Right lobe of liver (tissue), 6 donors: ENCODE data around the gene MIB1. TPM values are rescaled to one million over a fixed set of nuclear protein-coding genes. Genes with fewer than 3 reads are reported as not detected.

Source experiments
- ATAC-seq, 4 donors: fragments of 200-7000 bp; cut with Tn5 transposase; one replicate each; pipeline ENCODE4 v1.9.1; 2020; ENCODE audit warnings: mild to moderate bottlenecking in 4 of 4, moderate library complexity in 4 of 4
- DNase-seq, 3 donors: peaks; one replicate each; pipeline ENCODE4 v3.0.0-alpha.2; 2020
- H3K27ac ChIP-seq, 3 donors: fragments of 200-600 bp; one replicate each; pipeline ENCODE4 v1.8.0; 2022
- H3K27me3 ChIP-seq, 2 donors: fragments of 200-600 bp; one replicate each; pipeline ENCODE4 v1.8.0; 2022
- H3K36me3 ChIP-seq, 4 donors: fragments of 200-600 bp; sonication (generic) in 1 of 4; one replicate each; pipeline versions ENCODE4 v1.5.1 to v1.8.0; 2017 to 2022; ENCODE audit warnings: control low read depth in 1 of 4
- H3K4me1 ChIP-seq, 4 donors: fragments of 200-600 bp; sonication (generic) in 1 of 4; one replicate each; pipeline versions ENCODE4 v1.5.1 to v1.8.0; 2017 to 2022; ENCODE audit warnings: control low read depth in 1 of 4
- H3K4me3 ChIP-seq, 3 donors: fragments of 200-600 bp; one replicate each; pipeline ENCODE4 v1.8.0; 2022
- H3K9me3 ChIP-seq, 4 donors: fragments of 200-600 bp; sonication (generic) in 1 of 4; one replicate each; pipeline versions ENCODE4 v1.5.1 to v1.8.0; 2017 to 2022; ENCODE audit warnings: control low read depth in 1 of 4
- CTCF ChIP-seq, 4 donors: fragments of 200-600 bp in 3 of 4; fragments of 450-650 bp in 1 of 4; IDR thresholded peaks; one replicate each; pipeline versions ENCODE4 v1.5.1 to v1.8.0; 2016 to 2022; ENCODE audit warnings: antibody characterized with exemption in 4 of 4, mild to moderate bottlenecking in 2 of 4
- POLR2A ChIP-seq: fragments of 450-650 bp; IDR thresholded peaks from one replicate; pipeline ENCODE4 v1.6.1; 2017; ENCODE audit warnings: antibody characterized with exemption, mild to moderate bottlenecking
- WGBS: methylation state at CpG from one replicate; pipeline ENCODE4 v1.1.6; 2018; ENCODE audit warnings: low coverage, low lambda C conversion rate; ENCODE audit not compliant: insufficient coverage; ENCODE audit errors: missing lambda C conversion rate; 5-methylcytosine and 5-hydroxymethylcytosine counted together
- intact Hi-C, 2 donors: fragments of 100-400 bp; cut with DNase I; formaldehyde crosslinking; loops; one replicate each; pipeline versions ENCODE4 v1.11.2 to v1.14.1; 2022
- total RNA-seq, 6 experiments: library from RNA; depleted of rRNA in 2 of 6; stranded (reverse); fragments of >200 nt in 2 of 6; fragmentation: NEBNext Ultra II Directional in 3 of 6; extraction: Animal tissue kit (Norgen Biotek cat#: 25700) in 3 of 6; gene quantifications; one replicate each; pipeline versions ENCODE4 v1.1.0 to v1.2.4, GENCODE V29; 2016 to 2023
- donor health status: DM: no; HTN: yes; CAD: no.
- donor health status: DM: no; HTN: no; CAD: no.
- donor health status: DM: no; HTN: no; CAD: no.
- donor health status: DM: no; HTN: yes; CAD: no.
- donor health status: DM: no; HTN: yes; CAD: no.

MIB1 gene
- total RNA-seq, 6 experiments from 2014 or later = 10.6 to 17.1 (median 14.6) TPM

GRCh38 chr18:21739604-21740537, 721 bp upstream of the MIB1 start:
- 34% methylated on average over 14 of the region's 21 CpGs for WGBS
- peak in 3 of 4 donors; percentile 0 to 6 (median 2) for ATAC-seq
- TF ChIP-seq POLR2A = no peak
- no peak for TF ChIP-seq CTCF (IDR thresholded peaks at IDR 0.05)
- peak overlapping the region in 2 of 3 donors; percentile 17 to 72 for H3K4me3 ChIP-seq
- H3K27me3 ChIP-seq = no peaks in the 10 kb centered on the region
- peaks cover 0 to 6% (median 0%) of the 10 kb centered on the region in 4 donors for H3K4me1 ChIP-seq
- no peak for DNase-seq
- H3K9me3 ChIP-seq = no peaks in the 10 kb centered on the region
- peak overlapping the region in 2 of 3 donors; percentile 6 to 92 for H3K27ac ChIP-seq
- intact Hi-C loops = no loop called here
- H3K36me3 ChIP-seq = no peaks in the 10 kb centered on the region

- no peak for ATAC-seq
- WGBS = no CpG with 5 or more reads among the region's 41 CpGs
- intact Hi-C loops = no loop called here
- H3K4me1 ChIP-seq = peaks cover 0 to 6% (median 0%) of the 10 kb centered on the region in 4 donors
- no peak for TF ChIP-seq POLR2A
- TF ChIP-seq CTCF (IDR thresholded peaks at IDR 0.05) = no peak
- H3K27ac ChIP-seq = peak overlapping the region; percentile 92 to 97 (median 94)
- no peaks in the 10 kb centered on the region for H3K9me3 ChIP-seq
- H3K36me3 ChIP-seq = no peaks in the 10 kb centered on the region
- DNase-seq = no peak
- H3K27me3 ChIP-seq = no peaks in the 10 kb centered on the region
- peak overlapping the region; percentile 72 to 90 (median 81) for H3K4me3 ChIP-seq
Observed at GRCh38 chr18:21741312-21741561, 645 bp downstream of the MIB1 start.

GRCh38 chr18:21741562-21742314, 1.1 kb downstream of the MIB1 start:
- ATAC-seq (peak in 1 of 4 donors; percentile 2), DNase-seq (peak; percentile 48 to 68 (median 52))
- no peaks in the 10 kb centered on the region for H3K36me3 ChIP-seq
- WGBS = 2% methylated on average over 27 of the region's 49 CpGs
- peak overlapping the region; percentile 17 to 97 (median 92) for H3K27ac ChIP-seq
- H3K4me3 ChIP-seq = peak overlapping the region; percentile 72 to 90 (median 81)
- TF ChIP-seq POLR2A = no peak
- TF ChIP-seq CTCF (IDR thresholded peaks at IDR 0.05) = no peak
- H3K9me3 ChIP-seq = no peaks in the 10 kb centered on the region
- H3K27me3 ChIP-seq = no peaks in the 10 kb centered on the region
- H3K4me1 ChIP-seq = peaks cover 0 to 6% (median 0%) of the 10 kb centered on the region in 4 donors
- intact Hi-C loops = no loop called here

- H3K4me1 ChIP-seq = peaks cover 0 to 6% (median 0%) of the 10 kb centered on the region in 4 donors
- H3K27ac ChIP-seq = no peak overlapping the region
- 78% methylated on average over 5 of the region's 5 CpGs for WGBS
- no peaks in the 10 kb centered on the region for H3K9me3 ChIP-seq
- no peak for ATAC-seq
- H3K4me3 ChIP-seq = peak overlapping the region; percentile 72 to 90 (median 81)
- no peaks in the 10 kb centered on the region for H3K27me3 ChIP-seq
- intact Hi-C loops = no loop called here
- H3K36me3 ChIP-seq = no peaks in the 10 kb centered on the region
- TF ChIP-seq POLR2A = no peak
- no peak for TF ChIP-seq CTCF (IDR thresholded peaks at IDR 0.05)
- DNase-seq = no peak
Observed at GRCh38 chr18:21742315-21742687, 1.7 kb downstream of the MIB1 start.
